ENCODE data around the gene SLC25A13.
"Not testable (repeated sequence)": the region's sequence is repeated elsewhere in the genome, so short reads cannot be mapped to it uniquely, and the experiment has no call there.

Gene SLC25A13

DNA sequence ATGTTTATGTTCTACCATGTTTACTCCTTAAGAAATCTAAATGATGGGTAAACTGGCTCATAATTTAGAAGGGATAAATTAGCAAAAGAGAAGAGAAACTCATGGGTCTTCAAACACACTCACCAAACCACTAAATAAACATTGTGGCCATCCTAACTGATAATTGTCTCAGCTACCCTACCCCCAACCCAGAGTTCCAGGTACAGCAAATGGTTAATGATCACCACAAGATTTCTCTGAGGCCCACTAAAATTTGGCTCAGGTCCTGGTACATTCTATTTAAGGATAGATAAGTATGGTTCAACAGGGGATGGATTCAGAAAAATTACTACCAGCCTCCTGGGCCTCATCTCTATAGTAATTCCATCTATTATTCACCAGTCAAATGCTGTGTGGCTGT lies 21.4 kb downstream of the SLC25A13 start:
- Histone ChIP-seq H3K9me3 (ENCODE audit: control insufficient read depth, insufficient read depth, low read length) (no peaks in the 10 kb centered on the region), H3K27ac (ENCODE audit: low read length) (no peak overlapping the region), H3K4me3 (ENCODE audit: low read length) (no peak overlapping the region), H3K4me1 (ENCODE audit: control insufficient read depth, insufficient read depth, low read length) (no peaks in the 10 kb centered on the region), H3K27me3 (ENCODE audit: control insufficient read depth, insufficient read depth, low read length) (no peaks in the 10 kb centered on the region), H3K36me3 (ENCODE audit: control insufficient read depth, insufficient read depth, low read length) (no peaks in the 10 kb centered on the region)
- DNase-seq (ENCODE audit: low read depth, low spot score): no peak

DNA sequence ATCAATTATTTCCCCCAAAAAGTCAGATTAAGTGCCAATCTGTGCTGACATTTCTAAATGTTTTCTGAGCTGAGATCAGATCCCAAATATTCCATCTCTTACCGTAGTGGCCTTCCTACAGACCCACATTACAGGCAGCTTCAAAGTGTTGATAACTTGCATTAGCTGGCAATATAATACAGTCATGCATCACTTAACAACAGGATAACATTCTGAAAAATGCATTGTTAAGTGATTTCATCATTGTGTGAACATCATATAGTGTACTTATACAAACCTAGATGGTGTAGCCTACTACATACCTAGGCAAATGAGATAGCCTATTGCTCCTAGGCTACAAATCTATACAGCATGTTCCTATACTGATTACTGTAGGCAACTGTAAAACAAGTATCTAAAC lies 22.4 kb downstream of the SLC25A13 start:
- Histone ChIP-seq H3K27ac (ENCODE audit: low read length) (no peak overlapping the region), H3K27me3 (ENCODE audit: control insufficient read depth, insufficient read depth, low read length) (no peaks in the 10 kb centered on the region), H3K36me3 (ENCODE audit: control insufficient read depth, insufficient read depth, low read length) (no peaks in the 10 kb centered on the region), H3K4me3 (ENCODE audit: low read length) (no peak overlapping the region), H3K4me1 (ENCODE audit: control insufficient read depth, insufficient read depth, low read length) (no peaks in the 10 kb centered on the region), H3K9me3 (ENCODE audit: control insufficient read depth, insufficient read depth, low read length) (no peaks in the 10 kb centered on the region)
- DNase-seq (ENCODE audit: low read depth, low spot score): no peak
- no CpG with 5 or more reads among the region's 1 CpG for WGBS (ENCODE audit: insufficient coverage, insufficient read length)

- H3K27me3 ChIP-seq (ENCODE audit: control insufficient read depth, insufficient read depth, low read length): no peaks in the 10 kb centered on the region
- no peaks in the 10 kb centered on the region for H3K4me1 ChIP-seq (ENCODE audit: control insufficient read depth, insufficient read depth, low read length)
- no peaks in the 10 kb centered on the region for H3K36me3 ChIP-seq (ENCODE audit: control insufficient read depth, insufficient read depth, low read length)
- no peak overlapping the region for H3K27ac ChIP-seq (ENCODE audit: low read length)
- no peak for DNase-seq (ENCODE audit: low read depth, low spot score)
- no peak overlapping the region for H3K4me3 ChIP-seq (ENCODE audit: low read length)
- H3K9me3 ChIP-seq (ENCODE audit: control insufficient read depth, insufficient read depth, low read length): no peaks in the 10 kb centered on the region
Observed at GRCh38 chr7:96297876-96298275, 24.0 kb downstream of the SLC25A13 start.

GRCh38 chr7:96297446-96297845 lies 24.5 kb downstream of the SLC25A13 start:
- not testable (repeated sequence) for H3K9me3 ChIP-seq (ENCODE audit: control insufficient read depth, insufficient read depth, low read length); DNase-seq (ENCODE audit: low read depth, low spot score); H3K4me1 ChIP-seq (ENCODE audit: control insufficient read depth, insufficient read depth, low read length); H3K36me3 ChIP-seq (ENCODE audit: control insufficient read depth, insufficient read depth, low read length); H3K4me3 ChIP-seq (ENCODE audit: low read length); H3K27me3 ChIP-seq (ENCODE audit: control insufficient read depth, insufficient read depth, low read length); H3K27ac ChIP-seq (ENCODE audit: low read length)
- whole genome bisulfite sequencing (ENCODE audit: insufficient coverage, insufficient read length): no CpG with 5 or more reads among the region's 5 CpGs

DNA sequence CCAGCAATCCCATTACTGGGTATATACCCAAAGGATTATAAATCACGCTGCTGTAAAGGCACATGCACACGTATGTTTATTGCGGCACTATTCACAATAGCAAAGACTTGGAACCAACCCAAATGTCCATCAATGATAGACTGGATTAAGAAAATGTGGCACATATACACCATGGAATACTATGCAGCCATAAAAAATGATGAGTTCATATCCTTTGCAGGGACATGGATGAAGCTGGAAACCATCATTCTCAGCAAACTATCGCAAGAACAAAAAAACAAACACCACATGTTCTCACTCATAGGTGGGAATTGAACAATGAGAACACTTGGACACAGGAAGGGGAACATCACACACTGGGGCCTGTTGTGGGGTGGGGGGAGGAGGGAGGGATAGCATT lies 28.0 kb downstream of the SLC25A13 start:
- not testable (repeated sequence) for H3K9me3 ChIP-seq (ENCODE audit: control insufficient read depth, insufficient read depth, low read length); DNase-seq (ENCODE audit: low read depth, low spot score); H3K4me3 ChIP-seq (ENCODE audit: low read length); H3K27me3 ChIP-seq (ENCODE audit: control insufficient read depth, insufficient read depth, low read length); H3K4me1 ChIP-seq (ENCODE audit: control insufficient read depth, insufficient read depth, low read length); H3K27ac ChIP-seq (ENCODE audit: low read length); H3K36me3 ChIP-seq (ENCODE audit: control insufficient read depth, insufficient read depth, low read length)
- WGBS (ENCODE audit: insufficient coverage, insufficient read length): no CpG with 5 or more reads among the region's 4 CpGs

- no peak overlapping the region for H3K27ac ChIP-seq (ENCODE audit: low read length)
- H3K4me1 ChIP-seq (ENCODE audit: control insufficient read depth, insufficient read depth, low read length): 0 out of 2 replicates have a peak, but pooled peaks cover 1% of the 10 kb centered on the region
- no peak overlapping the region for H3K4me3 ChIP-seq (ENCODE audit: low read length)
- no peaks in the 10 kb centered on the region for H3K27me3 ChIP-seq (ENCODE audit: control insufficient read depth, insufficient read depth, low read length)
- no peak for DNase-seq (ENCODE audit: low read depth, low spot score)
- WGBS (ENCODE audit: insufficient coverage, insufficient read length): no CpG with 5 or more reads among the region's 4 CpGs
- no peaks in the 10 kb centered on the region for H3K36me3 ChIP-seq (ENCODE audit: control insufficient read depth, insufficient read depth, low read length)
- no peaks in the 10 kb centered on the region for H3K9me3 ChIP-seq (ENCODE audit: control insufficient read depth, insufficient read depth, low read length)
Observed at GRCh38 chr7:96287559-96287958, 34.3 kb downstream of the SLC25A13 start.

DNA sequence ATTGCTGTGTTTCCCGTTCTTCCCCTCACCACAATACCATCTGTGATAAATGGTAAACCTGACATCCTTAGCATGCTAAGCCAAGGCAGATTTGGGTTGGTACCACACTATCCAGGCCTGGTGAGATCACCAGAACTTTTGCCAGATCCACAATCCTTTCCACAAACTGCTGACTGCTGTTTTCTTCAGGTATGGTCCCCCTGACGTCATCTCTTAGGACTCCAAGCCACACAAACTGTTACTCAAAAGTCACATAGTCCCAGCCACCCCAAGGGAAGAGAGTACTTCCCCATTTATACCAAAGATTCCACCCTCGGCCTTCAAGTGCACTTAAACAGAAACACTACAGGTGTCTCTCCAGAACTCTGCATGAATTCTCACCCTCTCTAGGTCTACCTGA lies 34.8 kb downstream of the SLC25A13 start:
- no peak for DNase-seq (ENCODE audit: low read depth, low spot score)

DNA sequence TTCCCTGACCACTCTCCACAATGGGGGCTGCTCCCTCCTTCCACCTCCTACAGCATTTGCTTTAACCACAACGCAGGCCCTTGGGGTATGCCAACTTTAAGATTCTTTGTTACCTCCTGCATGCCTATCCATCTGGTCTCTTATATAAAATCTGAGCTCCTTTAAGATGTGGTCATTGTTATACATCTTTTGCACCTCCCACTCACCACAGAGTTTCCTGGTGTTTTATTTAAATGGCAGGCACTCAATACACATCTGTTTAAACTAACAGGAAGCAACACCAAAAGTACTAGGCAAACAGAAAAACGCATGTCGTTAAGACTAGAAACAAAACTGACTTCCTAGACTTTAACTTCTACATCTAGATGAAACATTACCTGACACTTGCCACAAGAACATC lies 36.3 kb downstream of the SLC25A13 start:
- WGBS (ENCODE audit: insufficient coverage, insufficient read length): no CpG with 5 or more reads among the region's 3 CpGs
- Histone ChIP-seq H3K4me3 (ENCODE audit: low read length) (no peak overlapping the region), H3K9me3 (ENCODE audit: control insufficient read depth, insufficient read depth, low read length) (no peaks in the 10 kb centered on the region), H3K36me3 (ENCODE audit: control insufficient read depth, insufficient read depth, low read length) (no peaks in the 10 kb centered on the region), H3K27ac (ENCODE audit: low read length) (no peak overlapping the region), H3K4me1 (ENCODE audit: control insufficient read depth, insufficient read depth, low read length) (0 out of 2 replicates have a peak, but pooled peaks cover 1% of the 10 kb centered on the region), H3K27me3 (ENCODE audit: control insufficient read depth, insufficient read depth, low read length) (no peaks in the 10 kb centered on the region)
- DNase-seq (ENCODE audit: low read depth, low spot score): no peak

More for the DNA sequence above, 34.8 kb downstream of the SLC25A13 start:
- WGBS (ENCODE audit: insufficient coverage, insufficient read length): no CpG with 5 or more reads among the region's 3 CpGs
- H3K4me3 ChIP-seq (ENCODE audit: low read length): no peak overlapping the region
- H3K27ac ChIP-seq (ENCODE audit: low read length): no peak overlapping the region
- 0 out of 2 replicates have a peak, but pooled peaks cover 1% of the 10 kb centered on the region for H3K4me1 ChIP-seq (ENCODE audit: control insufficient read depth, insufficient read depth, low read length)
- H3K36me3 ChIP-seq (ENCODE audit: control insufficient read depth, insufficient read depth, low read length): no peaks in the 10 kb centered on the region
- H3K9me3 ChIP-seq (ENCODE audit: control insufficient read depth, insufficient read depth, low read length): no peaks in the 10 kb centered on the region
- no peaks in the 10 kb centered on the region for H3K27me3 ChIP-seq (ENCODE audit: control insufficient read depth, insufficient read depth, low read length)

DNA sequence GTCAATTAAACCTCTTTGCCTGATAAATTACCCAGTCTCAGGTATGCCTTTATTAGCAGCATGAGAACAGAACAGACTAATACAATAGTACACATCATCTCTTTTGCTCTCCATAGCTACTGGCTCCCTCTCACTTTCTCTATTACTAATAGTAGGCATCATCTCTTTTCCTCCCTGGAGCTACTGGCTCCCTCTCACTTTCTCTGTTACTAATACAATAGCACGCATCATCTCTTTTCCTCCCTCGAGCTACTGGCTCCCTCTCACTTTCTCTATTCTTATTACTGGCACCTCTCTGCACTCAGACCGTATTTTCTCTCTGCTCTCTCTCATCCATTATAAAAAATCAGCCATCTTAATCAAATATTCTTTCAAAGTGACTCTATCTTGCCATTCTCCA lies 37.1 kb downstream of the SLC25A13 start:
- WGBS (ENCODE audit: insufficient coverage, insufficient read length): no CpG with 5 or more reads among the region's 3 CpGs
- H3K27ac ChIP-seq (ENCODE audit: low read length): no peak overlapping the region
- no peaks in the 10 kb centered on the region for H3K36me3 ChIP-seq (ENCODE audit: control insufficient read depth, insufficient read depth, low read length)

DNA sequence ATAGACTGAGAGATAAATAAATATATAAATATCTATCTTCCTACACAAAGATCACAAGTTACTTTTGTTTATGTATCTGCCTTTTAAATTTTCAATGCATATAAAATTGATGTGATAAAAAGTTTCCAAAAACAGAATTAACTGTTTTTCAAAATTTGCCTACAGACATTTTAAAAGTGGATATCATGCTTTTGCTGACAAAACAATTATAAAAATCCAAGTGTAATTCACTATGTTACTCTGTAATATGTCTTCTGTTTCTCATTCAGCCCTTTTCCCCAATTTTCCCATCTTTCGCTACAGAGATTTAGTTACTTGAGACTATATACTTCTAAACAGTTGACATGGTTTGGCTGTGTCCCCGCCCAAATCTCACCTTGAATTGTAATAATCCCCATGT lies 37.7 kb downstream of the SLC25A13 start:
- Histone ChIP-seq H3K27ac (ENCODE audit: low read length) (no peak overlapping the region), H3K9me3 (ENCODE audit: control insufficient read depth, insufficient read depth, low read length) (no peaks in the 10 kb centered on the region), H3K4me1 (ENCODE audit: control insufficient read depth, insufficient read depth, low read length) (0 out of 2 replicates have a peak, but pooled peaks cover 1% of the 10 kb centered on the region), H3K4me3 (ENCODE audit: low read length) (no peak overlapping the region), H3K36me3 (ENCODE audit: control insufficient read depth, insufficient read depth, low read length) (no peaks in the 10 kb centered on the region), H3K27me3 (ENCODE audit: control insufficient read depth, insufficient read depth, low read length) (no peaks in the 10 kb centered on the region)
- no peak for DNase-seq (ENCODE audit: low read depth, low spot score)
- no CpG with 5 or more reads among the region's 2 CpGs for WGBS (ENCODE audit: insufficient coverage, insufficient read length)

More for the DNA sequence above, 37.1 kb downstream of the SLC25A13 start:
- DNase-seq (ENCODE audit: low read depth, low spot score): no peak
- H3K4me3 ChIP-seq (ENCODE audit: low read length): no peak overlapping the region
- 0 out of 2 replicates have a peak, but pooled peaks cover 1% of the 10 kb centered on the region for H3K4me1 ChIP-seq (ENCODE audit: control insufficient read depth, insufficient read depth, low read length)
- H3K9me3 ChIP-seq (ENCODE audit: control insufficient read depth, insufficient read depth, low read length): no peaks in the 10 kb centered on the region
- H3K27me3 ChIP-seq (ENCODE audit: control insufficient read depth, insufficient read depth, low read length): no peaks in the 10 kb centered on the region

DNA sequence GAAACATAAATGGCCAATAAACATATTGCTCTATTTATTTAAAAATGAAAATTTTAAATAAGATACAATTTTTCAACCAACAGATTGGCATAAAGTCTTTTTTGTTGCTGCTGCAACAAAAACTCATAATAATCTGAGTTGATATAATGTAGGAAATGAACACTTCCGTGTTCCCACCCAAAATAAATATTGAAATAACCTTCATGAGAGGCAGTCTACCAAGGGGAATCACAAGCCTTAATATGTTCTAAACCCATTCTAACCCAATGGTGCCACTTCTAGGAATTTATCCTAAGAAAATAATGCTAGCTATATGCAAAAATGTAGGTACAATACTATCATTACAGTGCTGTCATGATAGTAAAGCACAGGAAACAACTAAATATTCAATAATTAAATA lies 39.1 kb downstream of the SLC25A13 start:
- Histone ChIP-seq H3K4me1 (ENCODE audit: control insufficient read depth, insufficient read depth, low read length) (0 out of 2 replicates have a peak, but pooled peaks cover 1% of the 10 kb centered on the region), H3K4me3 (ENCODE audit: low read length) (no peak overlapping the region), H3K27me3 (ENCODE audit: control insufficient read depth, insufficient read depth, low read length) (no peaks in the 10 kb centered on the region), H3K27ac (ENCODE audit: low read length) (no peak overlapping the region), H3K36me3 (ENCODE audit: control insufficient read depth, insufficient read depth, low read length) (no peaks in the 10 kb centered on the region), H3K9me3 (ENCODE audit: control insufficient read depth, insufficient read depth, low read length) (no peaks in the 10 kb centered on the region)
- no peak for DNase-seq (ENCODE audit: low read depth, low spot score)
- no CpG with 5 or more reads among the region's 1 CpG for WGBS (ENCODE audit: insufficient coverage, insufficient read length)

All from iPS DF 6.9 (cell line).